ENCODE data around the gene PARS2. TPM values are rescaled to one million over a fixed set of nuclear protein-coding genes. Genes with fewer than 3 reads are reported as not detected.

The PARS2 gene
- total RNA-seq, 2 experiments from 2014 or later = not detected

DNA sequence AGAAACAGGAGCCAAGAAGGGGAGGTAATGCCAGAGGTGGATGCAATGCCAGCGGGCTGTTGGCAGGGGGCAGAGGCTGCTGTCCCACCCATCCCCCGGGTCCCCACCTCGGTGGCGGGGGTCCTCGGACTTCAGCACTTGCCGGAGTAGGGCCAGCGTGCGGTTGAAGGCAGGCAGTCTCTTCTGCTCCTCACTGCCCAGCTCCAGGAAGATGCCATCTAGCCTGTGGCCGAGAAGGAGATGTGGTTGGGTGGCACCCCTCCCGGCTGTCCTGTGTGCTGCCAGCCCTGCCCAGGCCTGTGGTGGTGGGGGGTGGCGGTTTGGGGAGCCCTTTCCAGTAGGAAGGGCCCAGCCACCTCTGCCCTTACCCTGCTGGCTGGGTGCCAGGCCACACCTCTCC is 23.3 kb upstream of the PARS2 start:
- no peaks in the 10 kb centered on the region for H3K4me1 ChIP-seq (ENCODE audit: insufficient read depth, low read length)
- POLR2A ChIA-PET = no interaction called here
- intact Hi-C loops (cut with DNase I, micrococcal nuclease) = no loop called here
- ATAC-seq (ENCODE audit: poor library complexity) (no peak), DNase-seq (no peak)
- H3K27ac ChIP-seq (ENCODE audit: low read depth in 1 of 2, low read length in 2 of 2) = no peak overlapping the region
- no peak overlapping the region for H3K27ac Mint-ChIP-seq
- CTCF ChIA-PET = no interaction called here
- H3K36me3 Mint-ChIP-seq (ENCODE audit: low read depth) = peaks cover 78% of the 10 kb centered on the region
- no peak overlapping the region for H3K4me3 Mint-ChIP-seq
- no peaks in the 10 kb centered on the region for H3K27me3 ChIP-seq (ENCODE audit: control insufficient read depth in 1 of 2, insufficient read depth in 2 of 2, low read length in 2 of 2)
- H3K36me3 ChIP-seq (ENCODE audit: insufficient read depth, low read length) = peaks cover 34% of the 10 kb centered on the region
- H3K4me1 Mint-ChIP-seq (ENCODE audit: low read depth) = peaks cover 5% of the 10 kb centered on the region
- no peaks in the 10 kb centered on the region for H3K27me3 Mint-ChIP-seq
- no peak overlapping the region for H3K4me3 ChIP-seq (ENCODE audit: low read length)
- TF ChIP-seq, protein P1, sequence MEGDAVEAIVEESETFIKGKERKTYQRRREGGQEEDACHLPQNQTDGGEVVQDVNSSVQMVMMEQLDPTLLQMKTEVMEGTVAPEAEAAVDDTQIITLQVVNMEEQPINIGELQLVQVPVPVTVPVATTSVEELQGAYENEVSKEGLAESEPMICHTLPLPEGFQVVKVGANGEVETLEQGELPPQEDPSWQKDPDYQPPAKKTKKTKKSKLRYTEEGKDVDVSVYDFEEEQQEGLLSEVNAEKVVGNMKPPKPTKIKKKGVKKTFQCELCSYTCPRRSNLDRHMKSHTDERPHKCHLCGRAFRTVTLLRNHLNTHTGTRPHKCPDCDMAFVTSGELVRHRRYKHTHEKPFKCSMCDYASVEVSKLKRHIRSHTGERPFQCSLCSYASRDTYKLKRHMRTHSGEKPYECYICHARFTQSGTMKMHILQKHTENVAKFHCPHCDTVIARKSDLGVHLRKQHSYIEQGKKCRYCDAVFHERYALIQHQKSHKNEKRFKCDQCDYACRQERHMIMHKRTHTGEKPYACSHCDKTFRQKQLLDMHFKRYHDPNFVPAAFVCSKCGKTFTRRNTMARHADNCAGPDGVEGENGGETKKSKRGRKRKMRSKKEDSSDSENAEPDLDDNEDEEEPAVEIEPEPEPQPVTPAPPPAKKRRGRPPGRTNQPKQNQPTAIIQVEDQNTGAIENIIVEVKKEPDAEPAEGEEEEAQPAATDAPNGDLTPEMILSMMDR (IDR thresholded peaks at IDR 0.05) = no peak
- H3K9me3 Mint-ChIP-seq = no peaks in the 10 kb centered on the region
- H3K9me3 ChIP-seq (ENCODE audit: control insufficient read depth in 1 of 2, insufficient read depth in 1 of 2, low read length in 2 of 2) = peaks cover 4 to 6% of the 10 kb centered on the region in 2 experiments

DNA sequence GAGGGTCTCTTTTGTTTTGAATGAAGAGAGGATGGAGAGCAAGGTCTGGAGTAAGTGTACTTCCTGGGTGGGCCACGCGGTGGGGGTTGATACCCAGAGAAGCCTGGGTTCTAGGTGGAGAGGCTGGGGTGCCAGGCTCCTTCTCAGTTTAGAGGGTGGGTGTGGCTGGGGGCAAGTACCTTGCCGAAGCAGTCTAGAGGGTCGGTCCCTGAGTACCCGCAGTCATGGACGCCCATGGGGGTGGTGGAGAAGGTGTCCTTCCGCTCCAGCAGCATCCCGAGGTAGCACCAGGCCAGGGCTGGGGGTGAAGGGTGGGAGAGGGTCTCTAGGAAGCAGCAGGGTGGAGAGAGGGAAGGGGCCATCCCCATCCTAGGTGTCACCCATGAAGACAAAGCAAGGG is 22.5 kb upstream of the PARS2 start:
- POLR2A ChIA-PET = no interaction called here
- H3K36me3 Mint-ChIP-seq (ENCODE audit: low read depth) = peaks cover 77% of the 10 kb centered on the region
- no peak overlapping the region for H3K27ac Mint-ChIP-seq
- ATAC-seq (ENCODE audit: poor library complexity) = no peak
- H3K27me3 ChIP-seq (ENCODE audit: control insufficient read depth in 1 of 2, insufficient read depth in 2 of 2, low read length in 2 of 2) = no peaks in the 10 kb centered on the region
- H3K9me3 Mint-ChIP-seq = no peaks in the 10 kb centered on the region
- no peak for DNase-seq
- H3K4me3 Mint-ChIP-seq = no peak overlapping the region
- CTCF ChIA-PET = no interaction called here
- H3K4me3 ChIP-seq (ENCODE audit: low read length) = no peak overlapping the region
- H3K27ac ChIP-seq (ENCODE audit: low read depth in 1 of 2, low read length in 2 of 2) = no peak overlapping the region
- TF ChIP-seq, protein P1 (IDR thresholded peaks at IDR 0.05) = no peak
- H3K4me1 ChIP-seq (ENCODE audit: insufficient read depth, low read length) = no peaks in the 10 kb centered on the region
- intact Hi-C loops (cut with DNase I, micrococcal nuclease) = no loop called here
- H3K36me3 ChIP-seq (ENCODE audit: insufficient read depth, low read length) = peaks cover 39% of the 10 kb centered on the region
- peaks cover 5% of the 10 kb centered on the region for H3K4me1 Mint-ChIP-seq (ENCODE audit: low read depth)
- H3K27me3 Mint-ChIP-seq = no peaks in the 10 kb centered on the region
- no peaks in the 10 kb centered on the region for H3K9me3 ChIP-seq (ENCODE audit: control insufficient read depth in 1 of 2, insufficient read depth in 1 of 2, low read length in 2 of 2)

DNA sequence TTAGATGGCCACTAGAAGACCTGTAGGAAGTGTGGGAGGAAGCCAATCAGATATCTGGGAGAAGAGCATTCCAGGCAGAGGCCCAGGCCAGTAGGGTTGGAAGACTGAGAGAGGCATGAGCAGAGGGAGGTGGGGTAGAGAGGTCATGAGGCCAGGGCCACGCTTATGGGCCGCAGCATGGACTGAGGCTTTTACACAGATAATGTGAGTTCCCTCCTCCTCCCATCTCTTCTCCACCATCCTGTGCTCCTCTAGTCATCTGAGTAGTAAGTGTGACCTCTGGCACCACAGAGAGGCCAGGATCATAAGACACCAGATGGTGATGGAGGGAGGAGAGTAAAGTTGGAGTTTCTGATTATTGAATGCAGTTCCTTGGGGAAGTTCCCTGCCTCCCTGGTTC is 19.7 kb upstream of the PARS2 start:
- Mint-ChIP-seq H3K27me3 (no peaks in the 10 kb centered on the region), H3K4me3 (no peak overlapping the region), H3K9me3 (no peaks in the 10 kb centered on the region), H3K36me3 (ENCODE audit: low read depth) (peaks cover 70% of the 10 kb centered on the region), H3K4me1 (ENCODE audit: low read depth) (no peaks in the 10 kb centered on the region), H3K27ac (no peak overlapping the region)
- no peak for ATAC-seq (ENCODE audit: poor library complexity)
- no peak overlapping the region for H3K27ac ChIP-seq (ENCODE audit: low read depth in 1 of 2, low read length in 2 of 2)
- POLR2A ChIA-PET = no interaction called here
- H3K27me3 ChIP-seq (ENCODE audit: control insufficient read depth in 1 of 2, insufficient read depth in 2 of 2, low read length in 2 of 2) = no peaks in the 10 kb centered on the region
- CTCF ChIA-PET = no interaction called here
- no peak for DNase-seq
- H3K36me3 ChIP-seq (ENCODE audit: insufficient read depth, low read length) = peaks cover 34% of the 10 kb centered on the region
- TF ChIP-seq, protein P1 (IDR thresholded peaks at IDR 0.05) = no peak
- no peaks in the 10 kb centered on the region for H3K4me1 ChIP-seq (ENCODE audit: insufficient read depth, low read length)
- intact Hi-C loops (cut with DNase I, micrococcal nuclease) = no loop called here
- no peak overlapping the region for H3K4me3 ChIP-seq (ENCODE audit: low read length)
- no peaks in the 10 kb centered on the region for H3K9me3 ChIP-seq (ENCODE audit: control insufficient read depth in 1 of 2, insufficient read depth in 1 of 2, low read length in 2 of 2)

All from CD4-positive, alpha-beta T cell (primary cell).